Testis (tissue), 3 donors: Measurements from ENCODE around the gene FRMD8. TPM values are rescaled to one million over a fixed set of nuclear protein-coding genes. Genes with fewer than 3 reads are reported as not detected.
"Not testable (repeated sequence)": the region's sequence is repeated elsewhere in the genome, so short reads cannot be mapped to it uniquely, and the experiment has no call there.

Experiments
- DNase-seq: peaks from one replicate; pipeline ENCODE4 v3.0.0-alpha.2; 2019
- H3K27ac ChIP-seq, 2 donors: fragments of 200-600 bp; sonication (generic); one replicate each; pipeline ENCODE4 v1.5.1; 2019
- H3K27me3 ChIP-seq: fragments of 200-600 bp; sonication (generic); one replicate; pipeline ENCODE4 v1.5.1; 2019
- H3K36me3 ChIP-seq: fragments of 200-600 bp; sonication (generic); one replicate; pipeline ENCODE4 v1.5.1; 2017; ENCODE audit warnings: low read depth; ENCODE audit errors: missing control alignments
- H3K4me1 ChIP-seq: fragments of 200-600 bp; sonication (generic); one replicate; pipeline ENCODE4 v1.5.1; 2019
- H3K4me3 ChIP-seq, 2 donors: fragments of 200-600 bp; sonication (generic); one replicate each; pipeline ENCODE4 v1.5.1; 2017 to 2019
- H3K9me3 ChIP-seq: fragments of 200-600 bp; sonication (generic); one replicate; pipeline ENCODE4 v1.5.1; 2017
- CTCF ChIP-seq, 3 experiments: fragments of 450-650 bp in 2 of 3; fragments of 200-600 bp in 1 of 3; sonication (generic) in 1 of 3; IDR thresholded peaks; one replicate each; pipeline ENCODE4 v1.5.1; 2016 to 2019; ENCODE audit warnings: antibody characterized with exemption in 3 of 3, mild to moderate bottlenecking in 2 of 3, moderate library complexity in 1 of 3
- POLR2A ChIP-seq: fragments of 450-650 bp; IDR thresholded peaks from one replicate; pipeline ENCODE4 v1.6.1; 2017; ENCODE audit warnings: antibody characterized with exemption, mild to moderate bottlenecking, moderate library complexity
- WGBS, 2 donors: methylation state at CpG; one replicate each; pipeline ENCODE4 v1.1.5; 2018; 5-methylcytosine and 5-hydroxymethylcytosine counted together
- intact Hi-C: fragments of 100-400 bp; cut with DNase I; formaldehyde crosslinking; loops from one replicate; pipeline ENCODE4 v1.15.1; 2023; ENCODE audit warnings: low total_unique reads
- polyA plus RNA-seq: library from polyadenylated mRNA; stranded (reverse); fragments of 350-450 nt; fragmentation: Illumina TruSeq; extraction: RNeasy Lipid Tissue Mini Kit (QIAGEN cat#74804); gene quantifications from one replicate; pipeline ENCODE4 v1.2.3, GENCODE V29; 2014; ENCODE audit warnings: low read depth, low replicate concordance; ENCODE audit not compliant: insufficient read depth
- total RNA-seq, 2 donors: library from RNA; depleted of rRNA; stranded (reverse); fragments of >200 nt; gene quantifications; one replicate each; pipeline ENCODE4 v1.2.3, GENCODE V29; 2016

Gene FRMD8
- total and polyA plus RNA-seq, 3 donors from 2014 or later, result 31.4 to 118 (median 92.5) TPM

- TF ChIP-seq POLR2A (no peak), CTCF (IDR thresholded peaks at IDR 0.05) (no peak)
- H3K4me3 ChIP-seq, result no peak overlapping the region
- no peaks in the 10 kb centered on the region for H3K9me3 ChIP-seq
- H3K4me1 ChIP-seq, result peaks cover 6% of the 10 kb centered on the region
- 83 to 85% methylated on average over 12 to 29 of the region's 29 CpGs for WGBS, 2 donors
- no peak overlapping the region for H3K27ac ChIP-seq
- no peaks in the 10 kb centered on the region for H3K36me3 ChIP-seq
- DNase-seq, result no peak
- H3K27me3 ChIP-seq, result no peaks in the 10 kb centered on the region
- intact Hi-C loops, result no loop called here
Observed at GRCh38 chr11:65410936-65411680, 24.7 kb downstream of the FRMD8 start.

- WGBS, 2 donors, result 60 to 68% methylated on average over 3 to 5 of the region's 5 CpGs
- H3K27ac ChIP-seq, result no peak overlapping the region
- intact Hi-C loops, result no loop called here
- no peak for DNase-seq
- no peak overlapping the region for H3K4me3 ChIP-seq
- H3K27me3 ChIP-seq, result no peaks in the 10 kb centered on the region
- H3K4me1 ChIP-seq, result peaks cover 10% of the 10 kb centered on the region
- H3K36me3 ChIP-seq, result no peaks in the 10 kb centered on the region
- no peaks in the 10 kb centered on the region for H3K9me3 ChIP-seq
- TF ChIP-seq CTCF (IDR thresholded peaks at IDR 0.05), result no peak
- TF ChIP-seq POLR2A, result no peak
Observed at GRCh38 chr11:65411681-65412070, 25.2 kb downstream of the FRMD8 start.

GRCh38 chr11:65412271-65413076 lies 26.0 kb downstream of the FRMD8 start:
- H3K27ac ChIP-seq, result peak overlapping the region in 1 of 2 donors; percentile 24
- 62 to 75% methylated on average over 21 to 24 of the region's 24 CpGs for WGBS, 2 donors
- H3K27me3 ChIP-seq, result no peaks in the 10 kb centered on the region
- no peak for DNase-seq
- peaks cover 18% of the 10 kb centered on the region for H3K4me1 ChIP-seq
- intact Hi-C loops, result no loop called here
- no peak for TF ChIP-seq POLR2A
- TF ChIP-seq CTCF (IDR thresholded peaks at IDR 0.05), result no peak
- no peaks in the 10 kb centered on the region for H3K36me3 ChIP-seq
- no peaks in the 10 kb centered on the region for H3K9me3 ChIP-seq
- H3K4me3 ChIP-seq, result no peak overlapping the region

- intact Hi-C loops, result not testable (repeated sequence)
Observed at GRCh38 chr11:65413077-65413664, 26.7 kb downstream of the FRMD8 start.

More at GRCh38 chr11:65413077-65413664, 26.7 kb downstream of the FRMD8 start:
- DNase-seq, H3K27me3 ChIP-seq, H3K4me3 ChIP-seq, H3K9me3 ChIP-seq, H3K36me3 ChIP-seq: not testable (repeated sequence)
- Histone ChIP-seq H3K4me1 (peaks cover 25% of the 10 kb centered on the region), H3K27ac (peak overlapping the region in 1 of 2 donors; percentile 24)
- 82 to 87% methylated on average over 15 of the region's 15 CpGs for WGBS, 2 donors
